Measurements from ENCODE around the gene NPC1.

- TF ChIP-seq, protein P1, sequence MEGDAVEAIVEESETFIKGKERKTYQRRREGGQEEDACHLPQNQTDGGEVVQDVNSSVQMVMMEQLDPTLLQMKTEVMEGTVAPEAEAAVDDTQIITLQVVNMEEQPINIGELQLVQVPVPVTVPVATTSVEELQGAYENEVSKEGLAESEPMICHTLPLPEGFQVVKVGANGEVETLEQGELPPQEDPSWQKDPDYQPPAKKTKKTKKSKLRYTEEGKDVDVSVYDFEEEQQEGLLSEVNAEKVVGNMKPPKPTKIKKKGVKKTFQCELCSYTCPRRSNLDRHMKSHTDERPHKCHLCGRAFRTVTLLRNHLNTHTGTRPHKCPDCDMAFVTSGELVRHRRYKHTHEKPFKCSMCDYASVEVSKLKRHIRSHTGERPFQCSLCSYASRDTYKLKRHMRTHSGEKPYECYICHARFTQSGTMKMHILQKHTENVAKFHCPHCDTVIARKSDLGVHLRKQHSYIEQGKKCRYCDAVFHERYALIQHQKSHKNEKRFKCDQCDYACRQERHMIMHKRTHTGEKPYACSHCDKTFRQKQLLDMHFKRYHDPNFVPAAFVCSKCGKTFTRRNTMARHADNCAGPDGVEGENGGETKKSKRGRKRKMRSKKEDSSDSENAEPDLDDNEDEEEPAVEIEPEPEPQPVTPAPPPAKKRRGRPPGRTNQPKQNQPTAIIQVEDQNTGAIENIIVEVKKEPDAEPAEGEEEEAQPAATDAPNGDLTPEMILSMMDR (IDR thresholded peaks at IDR 0.05), result no peak
- TF ChIP-seq POLR2A (IDR thresholded peaks at IDR 0.05) (no peak), EP300 (IDR thresholded peaks at IDR 0.05) (no peak)
Observed at GRCh38 chr18:23556145-23556780, 30.0 kb downstream of the NPC1 start.

Data from ovary (tissue), 3 donors.